ENCODE results near the gene ABHD6.

ABHD6 gene

GRCh38 chr3:58326267-58326900 is 88.8 kb downstream of the ABHD6 start:
- no peak for TF ChIP-seq EGR1 (IDR thresholded peaks at IDR 0.05)

- TF ChIP-seq EP300 (IDR thresholded peaks at IDR 0.05; ENCODE audit: borderline replicate concordance) (no peak), FOXM1 (IDR thresholded peaks at IDR 0.05; ENCODE audit: borderline replicate concordance, low read depth) (no peak), TEAD4 (IDR thresholded peaks at IDR 0.05) (no peak), NFIC (IDR thresholded peaks at IDR 0.05) (no peak), USF1 (IDR thresholded peaks at IDR 0.05) (no peak), ZBTB7A (IDR thresholded peaks at IDR 0.05; ENCODE audit: low read depth) (no peak), REST (IDR thresholded peaks at IDR 0.05; ENCODE audit: low read depth) (no peak), RAD21 (IDR thresholded peaks at IDR 0.05; ENCODE audit: low read depth) (no peak), TAF1 (IDR thresholded peaks at IDR 0.05; ENCODE audit: low read depth) (no peak), YY1 (IDR thresholded peaks at IDR 0.05; ENCODE audit: low read depth) (no peak), EGR1 (IDR thresholded peaks at IDR 0.05) (no peak), CREB1 (IDR thresholded peaks at IDR 0.05; ENCODE audit: low read depth) (no peak), MAX (IDR thresholded peaks at IDR 0.05) (no peak), CEBPB (IDR thresholded peaks at IDR 0.05) (no peak), TCF12 (IDR thresholded peaks at IDR 0.05; ENCODE audit: low read depth) (no peak)
Observed at GRCh38 chr3:58329150-58329921, 91.7 kb downstream of the ABHD6 start.

- TF ChIP-seq EGR1 (IDR thresholded peaks at IDR 0.05) (no peak), RAD21 (IDR thresholded peaks at IDR 0.05; ENCODE audit: low read depth) (no peak), CEBPB (IDR thresholded peaks at IDR 0.05) (no peak), CREB1 (IDR thresholded peaks at IDR 0.05; ENCODE audit: low read depth) (no peak), TEAD4 (IDR thresholded peaks at IDR 0.05) (no peak), YY1 (IDR thresholded peaks at IDR 0.05; ENCODE audit: low read depth) (no peak), ZBTB7A (IDR thresholded peaks at IDR 0.05; ENCODE audit: low read depth) (no peak), NFIC (IDR thresholded peaks at IDR 0.05) (no peak), EP300 (IDR thresholded peaks at IDR 0.05; ENCODE audit: borderline replicate concordance) (no peak), MAX (IDR thresholded peaks at IDR 0.05) (no peak)
Observed at GRCh38 chr3:58329922-58330413, 92.4 kb downstream of the ABHD6 start.

- TF ChIP-seq TEAD4 (IDR thresholded peaks at IDR 0.05) = peak; percentile 68
- TF ChIP-seq REST (IDR thresholded peaks at IDR 0.05; ENCODE audit: low read depth) = no peak
- TF ChIP-seq CREB1 (IDR thresholded peaks at IDR 0.05; ENCODE audit: low read depth) = no peak
- peak; percentile 14; the same call in 1 of the 2 replicates for TF ChIP-seq EP300 (IDR thresholded peaks at IDR 0.05; ENCODE audit: borderline replicate concordance)
- TF ChIP-seq CEBPB (IDR thresholded peaks at IDR 0.05) = no peak
- no peak for TF ChIP-seq USF1 (IDR thresholded peaks at IDR 0.05)
- TF ChIP-seq NFIC (IDR thresholded peaks at IDR 0.05) = peak; percentile 55; the same call in 1 of the 2 replicates
- no peak for TF ChIP-seq TAF1 (IDR thresholded peaks at IDR 0.05; ENCODE audit: low read depth)
- TF ChIP-seq ZBTB7A (IDR thresholded peaks at IDR 0.05; ENCODE audit: low read depth) = no peak
- peak; percentile 56; the same call in 1 of the 2 replicates for TF ChIP-seq TCF12 (IDR thresholded peaks at IDR 0.05; ENCODE audit: low read depth)
- TF ChIP-seq YY1 (IDR thresholded peaks at IDR 0.05; ENCODE audit: low read depth) = no peak
- TF ChIP-seq RAD21 (IDR thresholded peaks at IDR 0.05; ENCODE audit: low read depth) = no peak
- TF ChIP-seq EGR1 (IDR thresholded peaks at IDR 0.05) = peak; percentile 49; the same call in 1 of the 2 replicates
- no peak for TF ChIP-seq FOXM1 (IDR thresholded peaks at IDR 0.05; ENCODE audit: borderline replicate concordance, low read depth)
- no peak for TF ChIP-seq MAX (IDR thresholded peaks at IDR 0.05)
Observed at GRCh38 chr3:58331593-58332152, 94.1 kb downstream of the ABHD6 start.
